GM18517 (cell line): Measurements from ENCODE around the gene UGT2B15.

Experiments
- ATAC-seq: cut with Tn5 transposase; IDR thresholded peaks from one replicate; pipeline ENCODE4 v1.9.1; 2021; ENCODE audit warnings: mild to moderate bottlenecking, moderate library complexity; ENCODE audit not compliant: unreplicated experiment

Gene UGT2B15

GRCh38 chr4:68656445-68656973 is 13.9 kb downstream of the UGT2B15 start:
- peak; percentile 71 for ATAC-seq

- peak; percentile 35 for ATAC-seq
These were observed 14.5 kb downstream of the UGT2B15 start for GRCh38 chr4:68655764-68656444.

- no peak for ATAC-seq
These were observed 15.3 kb downstream of the UGT2B15 start for GRCh38 chr4:68654946-68655721.

GRCh38 chr4:68651932-68652331 is 18.5 kb downstream of the UGT2B15 start:
- no peak for ATAC-seq

- ATAC-seq = no peak
These were observed 40.1 kb downstream of the UGT2B15 start for GRCh38 chr4:68630371-68630770.

- peak; percentile 73 for ATAC-seq
These were observed 47.7 kb downstream of the UGT2B15 start for GRCh38 chr4:68622731-68623130.

GRCh38 chr4:68617003-68617698 is 53.3 kb downstream of the UGT2B15 start:
- peak; percentile 63 for ATAC-seq

GRCh38 chr4:68615699-68616422 is 54.6 kb downstream of the UGT2B15 start:
- ATAC-seq = no peak

GRCh38 chr4:68613752-68614151 is 56.7 kb downstream of the UGT2B15 start:
- ATAC-seq = no peak

- ATAC-seq = no peak
These were observed 64.2 kb downstream of the UGT2B15 start for GRCh38 chr4:68606240-68606639.

- no peak for ATAC-seq
These were observed 71.3 kb downstream of the UGT2B15 start for GRCh38 chr4:68599150-68599549.

- no peak for ATAC-seq
These were observed 73.0 kb downstream of the UGT2B15 start for GRCh38 chr4:68597482-68597881.
